ENCODE data around the gene ADM. TPM values are rescaled to one million over a fixed set of nuclear protein-coding genes. Genes with fewer than 3 reads are reported as not detected.

The ADM gene
- total RNA-seq, 4 donors from 2014 or later = 233 to 1,099 (median 623) TPM

GRCh38 chr11:10291801-10292638, 12.9 kb upstream of the ADM start:
- no peak for ATAC-seq (ENCODE audit: low FRiP score)

GRCh38 chr11:10293423-10294289, 11.2 kb upstream of the ADM start, which contains the start of gene SBF2:
Gene SBF2, minus strand, starts transcription at chr11:10294219. Its CDS starts 150 bp downstream, at chr11:10294069.
- peak; percentile 88 for ATAC-seq (ENCODE audit: low FRiP score)
- no peak for TF ChIP-seq CTCF (IDR thresholded peaks at IDR 0.05)
- peak; percentile 69 for DNase-seq (ENCODE audit: low spot score)

More at GRCh38 chr11:10291801-10292638, 12.9 kb upstream of the ADM start:
- TF ChIP-seq CTCF (IDR thresholded peaks at IDR 0.05) = no peak
- no peak for DNase-seq (ENCODE audit: low spot score)

- no peak for TF ChIP-seq CTCF (IDR thresholded peaks at IDR 0.05)
- no peak for DNase-seq (ENCODE audit: low spot score)
- ATAC-seq (ENCODE audit: low FRiP score) = peak; percentile 39
Measured at GRCh38 chr11:10294290-10294953, 10.5 kb upstream of the ADM start.

- no peak for DNase-seq (ENCODE audit: low spot score)
- no peak for ATAC-seq (ENCODE audit: low FRiP score)
- no peak for TF ChIP-seq CTCF (IDR thresholded peaks at IDR 0.05)
Measured at GRCh38 chr11:10295064-10295901, 9.6 kb upstream of the ADM start.

GRCh38 chr11:10298342-10298741, 6.5 kb upstream of the ADM start:
- no peak for ATAC-seq (ENCODE audit: low FRiP score)
- no peak for TF ChIP-seq CTCF (IDR thresholded peaks at IDR 0.05)
- DNase-seq (ENCODE audit: low spot score) = no peak

Data from omental fat pad (tissue), 4 donors.